Sciatic nerve (tissue), 2 donors: Measurements from ENCODE around the gene DLX3. TPM values are rescaled to one million over a fixed set of nuclear protein-coding genes. Genes with fewer than 3 reads are reported as not detected.
"Not testable (repeated sequence)": the region's sequence is repeated elsewhere in the genome, so short reads cannot be mapped to it uniquely, and the experiment has no call there.

Source experiments
- ATAC-seq: fragments of 200-7000 bp; cut with Tn5 transposase; one replicate; pipeline ENCODE4 v1.9.1; 2020; ENCODE audit warnings: mild to moderate bottlenecking, moderate library complexity
- DNase-seq: peaks from one replicate; pipeline ENCODE4 v3.0.0-alpha.2; 2020; ENCODE audit warnings: low spot score
- intact Hi-C: fragments of 100-400 bp; cut with DNase I; formaldehyde crosslinking; loops from one replicate; pipeline ENCODE4 v1.14.2; 2022
- total RNA-seq: library from RNA; stranded (reverse); fragmentation: NEBNext Ultra II Directional; extraction: Animal tissue kit (Norgen Biotek cat#: 25700); gene quantifications from one replicate; pipeline ENCODE4 v1.2.1, GENCODE V29; 2021
- donor health status: DM: no; HTN: no; CAD: no.
- donor health status: DM: no; HTN: no; CAD: no.

The DLX3 gene
- total RNA-seq = 0.22 TPM

DNA sequence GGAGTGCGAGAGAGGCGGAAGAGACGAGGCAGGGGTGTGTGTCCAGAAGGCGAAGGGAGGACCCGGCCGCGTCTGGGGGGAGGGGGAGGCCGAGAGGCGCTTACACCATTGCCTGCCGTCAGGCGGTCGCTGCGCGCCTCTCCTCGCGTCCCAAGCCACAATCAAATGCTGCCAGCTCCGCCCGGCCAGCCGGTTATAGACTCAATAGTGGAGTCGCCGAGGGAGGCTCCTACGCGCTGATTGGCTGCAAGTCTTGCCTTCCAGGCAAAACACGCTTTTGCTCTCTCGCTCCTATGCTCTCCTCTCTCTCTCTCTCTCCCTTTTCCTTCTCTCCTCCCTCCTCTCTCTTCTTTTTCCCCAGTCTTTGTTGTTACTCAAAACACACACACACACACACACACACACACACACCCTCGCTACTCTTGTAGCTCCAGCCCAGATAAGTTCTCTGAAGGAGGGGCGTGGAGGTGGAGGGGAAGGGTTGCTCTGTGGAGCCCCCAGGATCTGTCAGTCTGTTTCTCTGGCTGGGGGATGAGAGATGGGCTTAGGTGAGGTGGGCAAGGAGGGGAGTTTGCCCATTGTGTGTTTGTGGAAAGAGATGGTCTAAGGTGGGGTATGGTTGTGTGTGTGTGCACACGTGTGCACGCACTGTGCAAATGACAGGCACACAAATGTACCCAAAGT lies at the start of gene DLX3:
DLX3 (minus strand) TSS at position 170 of the 684 bp plus-strand sequence. CDS start 226 bp downstream, outside the sequence.
- intact Hi-C loops = loop anchor here (5.0 kb wide), 3 partner anchors 113 to 288 kb away; partner anchors contain the start of gene SLC35B1
- peak; percentile 52 for ATAC-seq
- DNase-seq = no peak

DNA sequence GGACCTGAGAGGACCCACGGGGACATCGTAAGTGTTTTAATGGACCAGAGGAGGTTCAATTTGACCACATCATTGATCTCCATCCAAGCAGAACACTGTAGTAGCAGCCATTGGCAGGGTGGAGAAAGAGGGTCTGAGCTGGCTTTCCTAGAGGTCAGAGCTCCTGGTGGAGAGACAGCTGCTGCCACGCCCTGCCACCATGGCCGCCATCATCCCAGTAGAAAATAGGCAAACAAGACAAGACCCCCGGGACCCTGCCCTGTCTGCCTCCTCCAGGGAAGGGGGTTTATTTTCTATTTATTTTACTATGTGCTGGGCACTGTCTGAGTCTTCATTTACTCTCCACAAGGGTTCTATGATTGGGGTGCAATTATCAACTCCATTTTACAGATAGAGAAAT lies 49.5 kb upstream of the DLX3 start:
- ATAC-seq (no peak), DNase-seq (peak; percentile 40)
- intact Hi-C loops = no loop called here

DNA sequence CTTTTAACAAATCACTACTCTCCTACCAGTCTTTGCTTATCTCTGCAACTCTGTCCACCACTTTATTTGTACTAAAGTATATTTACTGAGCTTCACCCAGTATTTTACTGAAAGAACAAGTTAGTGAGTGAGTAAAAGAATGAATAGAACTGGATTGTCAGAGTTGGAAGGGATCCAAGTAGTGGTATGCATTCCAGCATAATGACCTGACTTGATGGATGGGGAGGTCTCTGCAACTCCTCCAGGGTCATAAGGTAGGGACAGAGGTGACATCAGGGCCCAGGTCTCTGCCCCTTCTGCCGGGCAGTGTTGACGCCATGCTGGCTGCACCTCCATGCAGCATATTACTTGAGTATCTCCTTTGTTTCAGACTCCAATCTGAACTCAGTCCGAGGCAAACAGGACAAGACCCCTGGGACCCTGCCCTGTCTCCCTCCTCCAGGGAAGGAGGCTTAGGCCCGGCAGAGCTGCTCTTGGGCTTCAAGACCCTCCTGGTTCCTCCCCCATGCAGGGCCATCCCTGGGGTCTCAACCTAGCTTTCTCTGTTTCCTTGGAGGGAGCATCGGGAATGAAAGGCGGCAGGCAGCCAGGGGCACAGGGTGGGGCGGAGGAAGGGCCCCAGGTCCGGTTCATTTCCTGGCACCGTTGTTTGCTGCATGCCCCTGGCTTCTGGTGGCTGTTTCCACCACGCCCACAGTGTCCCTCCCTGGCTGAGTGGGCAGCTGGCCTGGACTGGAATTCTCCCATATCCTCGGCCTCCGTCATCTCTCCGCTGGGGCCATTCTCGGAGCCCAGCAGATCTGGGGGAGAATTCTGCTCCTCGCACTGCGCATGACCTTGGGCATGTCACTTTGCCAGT lies 48.5 kb upstream of the DLX3 start:
- ATAC-seq = peak; percentile 74
- intact Hi-C loops = no loop called here
- peak; percentile 75 for DNase-seq

DNA sequence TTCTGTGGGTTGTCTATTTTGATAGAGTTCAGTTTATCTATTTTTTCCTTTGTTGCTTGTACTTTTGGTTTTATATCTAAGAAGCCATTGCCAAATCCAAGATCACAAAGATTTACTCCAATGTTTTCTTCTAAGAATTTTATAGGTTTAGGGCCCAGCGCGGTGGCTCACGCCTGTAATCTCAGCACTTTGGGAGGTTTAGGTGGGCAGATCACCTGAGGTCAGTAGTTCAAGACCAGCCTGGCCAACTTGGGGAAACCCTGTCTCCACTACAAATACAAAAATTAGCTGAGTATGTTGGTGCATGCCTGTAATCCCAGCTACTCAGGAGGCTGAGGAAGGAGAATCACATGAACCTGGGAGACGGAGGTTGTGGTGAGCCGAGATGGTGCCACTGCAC lies 47.2 kb upstream of the DLX3 start:
- ATAC-seq (no peak), DNase-seq (peak; percentile 14)
- intact Hi-C loops = no loop called here

DNA sequence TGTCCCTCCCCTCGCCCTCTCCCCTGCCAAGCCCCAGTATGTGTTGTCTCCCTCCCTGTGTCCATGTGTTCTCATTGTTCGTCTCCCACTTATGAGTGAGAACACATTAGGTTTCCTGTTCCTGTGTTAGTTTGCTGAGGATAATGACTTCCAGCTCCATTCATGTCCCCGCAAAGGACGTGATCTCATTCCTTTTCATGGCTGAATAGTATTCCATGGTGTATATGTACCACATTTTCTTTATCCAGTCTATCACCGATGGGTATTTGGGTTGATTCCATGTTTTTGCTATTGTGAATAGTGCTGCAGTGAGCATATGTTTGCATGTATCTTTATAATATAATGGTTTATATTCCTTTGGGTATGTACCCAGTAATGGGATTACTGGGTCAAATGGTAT lies 45.5 kb upstream of the DLX3 start:
- ATAC-seq, intact Hi-C loops, DNase-seq: not testable (repeated sequence)

DNA sequence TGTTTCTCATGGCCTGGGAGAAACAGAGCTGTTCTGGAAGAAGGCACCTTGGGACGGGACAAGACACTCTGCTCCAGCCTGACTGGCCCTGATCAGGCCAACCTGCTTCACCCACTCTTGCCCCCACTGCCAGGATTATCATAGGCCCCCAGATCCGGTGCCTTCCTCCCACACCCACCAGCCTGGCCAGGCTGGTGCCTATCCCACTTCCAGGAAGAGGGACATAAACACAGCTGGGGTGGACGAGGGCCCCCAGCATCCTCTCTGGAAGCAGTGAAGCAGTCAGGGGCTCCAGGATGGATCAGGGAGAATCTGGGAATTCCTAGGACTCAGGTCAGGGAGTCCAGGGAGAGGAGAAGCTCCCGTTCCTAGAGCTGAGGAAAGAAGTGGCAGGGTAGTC lies 44.0 kb upstream of the DLX3 start:
- ATAC-seq (no peak), DNase-seq (no peak)
- intact Hi-C loops = no loop called here

DNA sequence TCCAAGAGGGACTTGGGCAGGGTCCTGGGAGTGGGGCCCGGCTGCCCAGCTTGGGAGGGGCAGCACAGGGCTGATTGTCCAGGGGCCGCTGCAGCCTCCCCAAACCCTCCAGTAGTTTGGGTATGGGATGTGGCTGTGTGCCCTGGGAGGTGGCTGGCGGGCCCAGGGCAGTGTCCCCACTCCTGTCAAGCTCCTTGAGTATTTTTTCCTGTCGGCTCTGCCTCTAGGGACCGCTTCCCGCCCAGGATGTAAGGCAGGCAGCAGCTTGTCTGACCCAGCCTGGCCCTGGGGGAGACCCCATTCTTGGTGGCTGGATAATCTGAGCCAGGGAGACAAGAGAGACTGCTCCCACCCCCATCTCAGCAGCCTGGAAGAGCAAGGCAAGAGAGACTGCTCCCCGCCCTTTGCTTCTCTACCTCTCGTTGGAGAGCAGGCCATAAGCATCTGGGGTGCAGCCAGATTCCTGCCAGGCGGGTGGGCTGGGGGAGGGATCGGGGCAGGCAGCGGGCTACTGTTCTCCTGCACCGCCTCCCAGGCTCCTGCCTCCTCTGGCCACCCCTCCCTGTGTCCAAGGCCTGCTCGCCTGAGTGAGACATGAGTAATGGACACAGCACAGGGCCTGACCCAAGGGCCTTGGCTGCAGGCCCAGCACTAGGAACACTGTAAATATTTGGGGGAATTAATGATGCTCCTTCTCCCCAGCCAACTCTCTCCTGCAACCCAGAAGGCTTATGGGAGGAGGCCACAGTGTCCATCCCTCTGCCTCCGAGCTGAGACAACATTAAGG lies 42.5 kb upstream of the DLX3 start:
- DNase-seq (no peak), ATAC-seq (peak; percentile 80)

DNA sequence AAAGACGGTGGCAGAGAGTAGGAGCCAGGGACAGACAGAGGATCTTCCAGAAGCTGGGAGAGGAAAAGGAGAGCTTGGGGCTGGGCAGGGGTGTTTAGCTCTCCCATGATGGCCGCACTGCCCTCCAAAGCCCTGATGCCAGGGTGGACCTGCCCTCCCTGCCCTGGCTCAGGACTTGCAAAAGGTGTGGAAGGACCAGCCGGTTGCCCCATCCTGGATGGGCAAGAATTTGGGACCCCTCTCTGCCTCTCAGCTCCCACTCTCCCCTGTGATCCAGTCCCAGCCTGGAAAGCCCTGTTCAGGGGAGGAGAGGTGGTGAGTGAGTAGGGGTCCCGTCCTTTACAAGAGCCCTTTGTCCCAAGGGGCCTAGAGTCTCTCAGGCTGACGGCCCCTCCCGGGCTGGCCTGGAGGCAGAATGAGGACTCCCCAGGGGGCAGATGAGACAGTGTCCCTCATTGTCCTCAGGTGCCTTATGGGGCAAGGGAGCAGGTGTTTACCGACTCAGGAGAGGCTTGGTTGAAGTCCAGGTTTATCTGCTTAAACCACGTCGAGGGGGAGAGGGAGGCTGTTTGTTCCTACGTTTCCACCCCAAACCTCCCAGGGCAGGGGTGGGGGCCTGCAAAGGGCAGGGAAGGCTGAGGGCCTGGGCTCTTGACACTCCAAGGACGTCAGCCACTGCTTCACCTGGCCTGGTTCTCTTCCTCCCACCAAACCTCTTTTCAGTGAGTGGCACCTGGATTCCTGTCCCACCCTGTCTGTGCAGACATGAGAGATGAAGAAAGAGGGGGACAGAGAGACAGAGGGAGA lies 41.6 kb upstream of the DLX3 start:
- DNase-seq (no peak), ATAC-seq (no peak)
- intact Hi-C loops = no loop called here

More for the DNA sequence above, 42.5 kb upstream of the DLX3 start:
- intact Hi-C loops = no loop called here

DNA sequence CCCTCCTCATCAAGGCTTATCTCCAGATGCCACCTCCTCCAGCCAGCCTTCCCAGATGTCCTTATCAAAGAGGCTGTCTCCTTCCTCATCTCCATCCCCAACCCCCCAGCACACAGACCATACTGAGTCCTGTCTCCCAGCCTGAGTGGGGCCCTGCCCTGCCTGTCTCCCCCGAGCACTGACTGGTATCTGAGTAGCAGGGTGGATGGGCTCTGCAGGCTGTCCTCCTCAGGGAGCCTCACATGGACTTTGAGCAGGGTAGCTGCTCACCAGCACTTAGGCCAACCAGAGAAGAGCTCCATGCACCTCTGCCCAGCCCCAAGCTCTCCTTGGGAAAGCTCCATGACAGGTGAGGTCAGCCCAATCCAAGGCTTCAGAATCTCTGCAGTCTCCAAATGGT lies 40.9 kb upstream of the DLX3 start:
- DNase-seq = no peak
- ATAC-seq = no peak
- intact Hi-C loops = no loop called here

DNA sequence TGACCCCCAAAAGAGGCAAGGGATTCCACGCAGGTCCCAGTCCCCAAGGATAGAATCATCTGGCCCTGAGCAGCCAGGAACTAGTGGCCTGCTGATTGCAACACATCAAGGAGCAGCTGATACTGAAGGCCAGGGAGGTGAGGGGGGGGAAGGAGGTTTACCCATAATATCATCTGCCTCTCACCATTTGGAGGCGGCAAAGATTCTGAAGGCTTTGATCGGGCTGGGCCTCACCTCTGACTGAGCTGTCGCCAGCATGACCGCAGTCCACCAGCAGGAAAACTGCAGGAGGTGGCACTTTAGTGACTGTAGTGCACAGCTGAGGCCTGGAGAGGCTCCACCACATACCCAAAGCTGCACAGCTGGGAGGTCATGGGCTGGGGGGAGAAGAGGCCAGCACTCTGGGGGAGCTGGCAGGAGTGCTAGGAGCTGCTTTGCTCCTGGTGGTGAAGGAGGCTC lies 40.4 kb upstream of the DLX3 start:
- intact Hi-C loops = no loop called here
- ATAC-seq (no peak), DNase-seq (no peak)

DNA sequence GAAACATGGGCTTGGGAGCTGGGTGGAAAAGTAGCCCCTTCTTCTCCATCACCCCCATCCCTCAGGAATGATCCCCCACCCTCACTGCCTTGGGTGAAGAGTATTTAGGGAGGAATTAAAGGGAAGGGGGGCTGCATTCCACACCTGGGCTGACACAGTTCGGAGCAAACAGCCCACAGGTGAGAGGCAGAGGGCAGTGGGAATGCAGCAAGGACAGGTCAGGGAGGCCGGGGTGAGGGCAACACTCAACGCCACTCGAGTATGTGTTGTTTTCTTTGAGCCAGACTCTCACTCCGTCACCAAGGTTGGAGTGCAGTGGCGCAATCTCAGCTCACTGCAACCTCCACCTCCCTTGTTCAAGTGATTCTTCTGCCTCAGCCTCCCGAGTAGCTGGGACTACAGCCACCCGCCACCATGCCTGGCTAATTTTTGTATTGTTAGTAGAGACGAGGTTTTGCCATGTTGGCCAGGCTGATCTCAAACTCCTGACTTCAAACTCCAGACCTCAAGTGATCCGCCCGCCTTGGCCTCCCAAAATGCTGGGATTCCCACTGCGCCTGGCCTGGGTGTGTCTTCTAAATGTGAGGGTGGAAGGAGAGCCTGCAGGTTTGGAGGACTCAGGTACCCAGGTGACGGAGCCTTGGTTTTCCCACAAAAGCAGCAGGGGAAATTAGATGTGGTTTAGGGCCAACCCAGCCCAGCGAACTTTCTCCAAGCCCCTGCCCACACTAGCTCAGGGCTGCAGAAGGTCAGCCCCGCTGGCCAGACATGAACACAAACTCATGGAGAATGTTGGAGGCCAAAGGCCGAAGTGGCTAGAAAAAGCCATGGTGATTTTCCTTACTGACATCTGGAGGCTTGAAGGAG lies 39.7 kb upstream of the DLX3 start:
- no peak for DNase-seq
- intact Hi-C loops = no loop called here
- no peak for ATAC-seq

DNA sequence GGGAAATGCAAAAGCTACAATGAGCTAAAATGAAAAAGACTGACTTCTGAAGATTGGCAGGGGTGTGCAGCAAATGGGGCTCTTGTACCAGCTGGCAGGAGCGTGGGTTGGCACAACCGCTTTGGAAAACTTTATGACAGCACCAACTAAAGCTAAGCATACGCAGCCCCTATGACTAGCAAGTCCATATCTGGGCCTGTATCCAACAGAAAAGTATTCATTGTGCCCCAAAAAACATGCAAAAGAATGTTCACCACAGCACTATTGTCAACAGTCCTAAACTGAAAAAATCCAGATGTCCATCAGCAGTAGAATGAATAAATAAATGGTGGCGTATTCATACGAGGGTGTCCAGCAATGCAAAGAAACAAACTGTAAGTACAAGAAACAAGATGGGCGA lies 38.3 kb upstream of the DLX3 start:
- no peak for ATAC-seq
- no peak for DNase-seq
- intact Hi-C loops = no loop called here

DNA sequence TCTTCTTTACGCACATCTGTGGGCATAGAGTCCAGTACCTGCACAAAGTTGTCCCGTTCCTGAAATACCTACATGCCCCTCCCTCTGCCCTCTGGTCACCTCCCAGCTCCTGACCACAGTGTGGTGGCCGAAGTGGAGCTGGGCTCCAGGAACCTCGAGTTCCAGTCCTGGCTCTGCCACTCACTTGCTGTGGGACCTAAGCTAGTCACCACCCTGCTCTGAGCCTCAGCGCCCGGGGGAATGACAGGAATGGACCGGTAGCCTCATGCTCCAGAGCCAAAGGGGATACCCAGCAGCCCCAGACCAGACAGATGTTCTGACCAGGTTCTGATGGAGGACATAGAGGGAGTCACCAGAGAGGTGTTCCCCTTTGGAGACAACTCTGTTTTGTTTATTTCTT lies 34.2 kb upstream of the DLX3 start:
- intact Hi-C loops = loop anchor here (5.0 kb wide), 1 partner anchor 58 kb away; no protein-coding TSS in a partner anchor

DNA sequence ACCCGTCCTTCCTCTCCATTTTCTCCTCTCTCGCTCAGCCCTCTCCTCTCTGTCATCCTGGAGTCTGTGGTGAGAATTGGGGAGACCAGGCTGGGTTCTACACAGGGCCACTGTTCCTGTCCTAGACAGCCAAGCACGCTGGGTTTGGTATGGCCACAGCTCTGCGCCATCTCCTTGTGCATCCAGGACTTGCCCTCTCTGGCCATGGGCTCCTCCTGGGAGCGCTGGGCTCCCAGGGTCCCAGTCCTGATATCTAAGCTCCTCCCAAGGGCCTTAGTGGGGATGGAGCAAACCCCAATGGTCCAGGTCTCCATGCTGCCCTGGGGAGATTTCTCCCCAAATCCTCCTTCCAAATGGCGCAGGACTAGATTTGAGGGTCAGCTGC lies 33.7 kb upstream of the DLX3 start:
- intact Hi-C loops = loop anchor here (5.0 kb wide), 1 partner anchor 59 kb away; no protein-coding TSS in a partner anchor
- no peak for DNase-seq
- no peak for ATAC-seq

More for the DNA sequence above, 34.2 kb upstream of the DLX3 start:
- ATAC-seq (no peak), DNase-seq (no peak)

DNA sequence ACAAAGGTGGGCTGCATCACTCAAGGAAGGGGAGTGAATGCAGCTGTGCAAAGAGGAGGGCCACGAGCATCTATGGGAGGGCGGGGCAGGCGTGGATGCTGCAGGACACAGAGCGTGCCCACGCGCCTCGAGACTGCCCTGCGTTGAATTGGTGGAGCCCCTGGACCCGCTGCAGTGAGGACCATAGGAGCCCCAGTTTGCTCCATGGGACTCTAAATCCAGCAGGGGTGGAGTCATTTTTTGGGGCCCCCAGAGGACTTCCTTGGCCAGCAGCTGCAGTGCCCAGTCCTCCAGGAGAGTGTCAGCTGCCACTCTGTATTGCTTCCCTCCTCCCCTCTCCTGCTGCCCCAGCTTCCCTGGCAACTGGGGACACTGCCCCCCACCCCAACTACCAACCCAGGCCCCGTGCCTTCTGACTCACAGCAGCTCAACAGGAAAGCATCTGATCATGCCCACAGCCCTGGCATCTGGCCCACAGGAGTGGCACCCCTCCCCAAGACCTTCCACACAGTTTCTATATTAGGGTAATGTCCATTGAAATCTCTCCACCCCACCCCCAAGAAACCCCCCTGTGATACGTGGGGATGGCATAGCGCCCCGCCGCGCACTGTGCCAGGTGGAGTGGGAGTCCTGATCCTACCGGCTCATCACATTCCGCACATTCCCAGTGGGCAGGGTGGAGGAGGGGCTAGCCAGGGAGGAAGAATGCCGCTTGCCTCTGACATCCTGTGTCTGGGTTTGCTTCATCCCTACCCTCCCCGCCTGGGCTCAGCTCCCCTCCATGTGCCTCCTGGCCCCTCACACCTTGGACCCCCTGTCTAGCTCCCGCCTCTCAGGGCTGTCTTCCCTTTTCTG lies 33.1 kb upstream of the DLX3 start:
- DNase-seq (no peak), ATAC-seq (peak; percentile 58)
- intact Hi-C loops = loop anchor here (5.0 kb wide), 1 partner anchor 59 kb away; no protein-coding TSS in a partner anchor

DNA sequence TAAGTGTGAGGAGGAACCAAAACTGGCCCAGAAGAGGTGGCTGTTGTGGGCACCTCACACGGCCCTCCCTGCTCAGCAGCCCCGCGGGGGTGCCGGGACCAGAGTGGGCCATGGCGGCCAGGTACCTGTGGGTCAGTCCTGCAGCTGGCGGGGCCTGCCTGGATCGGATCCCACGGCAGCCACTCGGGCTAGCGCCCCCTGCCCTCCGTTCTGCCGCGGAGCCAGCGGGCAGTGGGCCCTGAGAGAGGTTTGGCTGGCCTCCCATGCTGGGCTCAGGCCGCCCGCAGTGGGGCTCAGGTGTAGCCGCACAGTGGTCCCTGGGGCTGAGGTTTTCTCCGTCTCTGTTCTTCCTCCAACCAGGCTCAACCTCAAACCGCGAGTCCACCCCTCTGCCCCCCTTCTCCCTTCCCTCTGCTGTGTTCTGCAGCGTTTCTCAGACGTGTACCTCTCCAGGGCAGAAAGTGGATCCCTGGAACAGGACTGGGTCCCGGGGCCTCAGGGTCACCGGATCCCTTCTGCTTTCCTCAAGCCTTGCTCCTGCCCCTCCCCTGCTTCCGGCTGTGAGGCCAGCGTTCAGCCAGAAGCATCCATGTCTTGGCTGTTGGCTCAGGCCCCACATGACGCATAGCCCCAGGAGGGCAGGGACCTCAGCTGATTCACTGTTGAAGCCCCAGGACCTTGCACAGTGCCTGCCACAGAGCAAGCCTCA lies 32.3 kb upstream of the DLX3 start:
- ATAC-seq (peak; percentile 67), DNase-seq (no peak)
- intact Hi-C loops = loop anchor here (5.0 kb wide), 1 partner anchor 60 kb away; no protein-coding TSS in a partner anchor
